HG02884 (cell line): ENCODE results near the gene PRF1.
"Not testable (repeated sequence)": the region's sequence is repeated elsewhere in the genome, so short reads cannot be mapped to it uniquely, and the experiment has no call there.

Experiments
- ATAC-seq: cut with Tn5 transposase; IDR thresholded peaks from one replicate; pipeline ENCODE4 v1.9.1; 2021; ENCODE audit warnings: mild to moderate bottlenecking, moderate library complexity; ENCODE audit not compliant: unreplicated experiment

The PRF1 gene

DNA sequence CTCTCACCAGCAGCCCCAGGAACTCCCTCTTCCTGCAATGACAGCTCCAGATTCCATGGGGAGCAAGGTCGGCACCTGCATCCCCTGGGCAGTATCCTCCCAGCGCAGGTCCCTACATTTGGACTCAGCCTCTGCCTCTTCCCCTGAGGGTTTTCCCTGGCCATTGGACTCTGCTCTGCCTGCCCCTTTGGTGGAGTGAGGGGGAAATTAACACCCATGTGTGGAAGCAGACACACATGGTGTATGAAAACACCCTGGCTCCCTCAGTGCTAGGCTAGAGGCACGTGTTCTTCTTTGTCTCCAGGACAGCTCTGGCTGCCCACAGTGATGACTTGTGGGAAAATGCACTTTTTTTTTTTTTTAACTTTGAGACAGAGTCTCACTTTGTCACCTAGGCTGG is 8.4 kb downstream of the PRF1 start:
- ATAC-seq, result no peak

DNA sequence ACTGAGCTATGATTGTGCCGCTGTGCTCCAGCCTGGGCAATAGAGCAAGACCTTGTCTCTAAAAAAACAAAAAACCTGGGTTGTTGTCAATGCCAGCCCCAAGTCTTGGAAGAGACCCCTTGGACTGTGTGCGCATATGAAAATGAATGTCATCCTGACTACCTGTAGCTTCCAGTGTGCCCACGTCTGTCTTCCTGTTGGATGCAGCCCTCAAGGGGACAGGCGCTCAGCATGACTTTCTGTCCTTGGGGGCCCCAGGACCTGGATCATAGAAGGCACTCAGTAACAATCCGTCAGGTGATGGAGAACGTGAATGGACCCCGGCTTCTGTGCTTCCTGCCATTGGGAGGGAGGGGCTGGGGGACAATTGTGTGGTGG is 9.0 kb downstream of the PRF1 start:
- no peak for ATAC-seq

DNA sequence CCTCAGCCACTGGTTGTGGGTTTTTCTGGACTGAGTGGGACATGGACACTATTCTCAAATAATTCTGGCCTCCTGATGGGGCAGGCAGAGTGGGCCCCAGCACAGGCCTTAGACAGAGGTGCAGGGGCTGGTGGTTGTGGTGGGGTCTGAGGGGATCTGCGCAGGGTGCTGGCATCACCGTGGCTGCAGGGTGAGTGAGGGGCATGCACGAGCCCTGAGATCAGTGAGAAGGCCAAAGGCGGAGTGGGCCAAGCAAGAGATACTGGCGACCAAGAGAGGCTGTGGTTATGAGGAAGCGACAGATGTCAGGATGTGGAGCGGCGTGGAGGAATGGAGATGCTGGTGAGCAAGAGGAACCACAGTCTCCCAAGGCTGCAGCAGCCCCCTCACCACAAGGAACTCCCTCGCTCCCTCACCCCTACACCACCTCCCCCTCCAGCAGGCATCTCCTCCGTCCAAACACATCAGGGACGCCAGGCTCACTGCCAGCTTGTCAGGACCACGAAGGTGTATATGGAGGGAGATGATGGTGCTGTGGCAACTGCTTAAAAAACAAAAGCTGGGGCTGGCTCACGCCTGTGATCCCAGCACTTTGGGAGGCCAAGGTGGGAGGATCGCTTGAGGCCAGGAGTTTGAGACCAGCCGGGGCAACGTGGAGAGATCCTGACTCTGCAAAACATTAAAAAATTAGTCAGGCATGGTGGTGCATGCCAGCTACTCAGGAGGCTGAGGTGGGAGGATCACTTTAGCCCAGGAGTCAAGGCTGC is 9.6 kb downstream of the PRF1 start:
- no peak for ATAC-seq

DNA sequence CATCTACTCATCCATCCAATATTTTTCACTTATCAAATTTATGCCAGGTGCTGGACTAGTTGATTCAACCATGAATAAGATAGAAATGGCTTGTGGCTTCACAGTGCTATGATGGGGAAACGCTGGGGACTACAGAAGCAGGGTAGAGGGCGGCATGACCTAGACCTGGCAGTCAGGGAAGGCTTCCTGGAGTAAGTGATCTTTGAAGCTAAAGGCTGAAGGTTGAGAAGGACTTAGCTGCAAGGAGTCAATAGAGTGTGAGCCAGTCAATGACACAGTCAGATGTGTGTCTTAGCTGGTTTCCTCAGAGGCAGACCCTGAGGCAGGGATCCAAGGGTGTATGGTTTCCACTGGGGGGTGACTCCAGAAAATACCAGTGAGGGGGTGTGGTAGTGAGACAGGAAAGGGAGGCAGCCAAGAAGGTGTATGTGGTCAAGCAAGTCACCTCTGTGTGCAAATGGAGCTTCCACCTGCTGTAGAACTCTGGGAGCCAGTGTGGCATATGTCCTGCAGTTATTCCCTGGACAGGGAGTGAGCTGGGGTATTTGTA is 10.3 kb downstream of the PRF1 start:
- no peak for ATAC-seq

DNA sequence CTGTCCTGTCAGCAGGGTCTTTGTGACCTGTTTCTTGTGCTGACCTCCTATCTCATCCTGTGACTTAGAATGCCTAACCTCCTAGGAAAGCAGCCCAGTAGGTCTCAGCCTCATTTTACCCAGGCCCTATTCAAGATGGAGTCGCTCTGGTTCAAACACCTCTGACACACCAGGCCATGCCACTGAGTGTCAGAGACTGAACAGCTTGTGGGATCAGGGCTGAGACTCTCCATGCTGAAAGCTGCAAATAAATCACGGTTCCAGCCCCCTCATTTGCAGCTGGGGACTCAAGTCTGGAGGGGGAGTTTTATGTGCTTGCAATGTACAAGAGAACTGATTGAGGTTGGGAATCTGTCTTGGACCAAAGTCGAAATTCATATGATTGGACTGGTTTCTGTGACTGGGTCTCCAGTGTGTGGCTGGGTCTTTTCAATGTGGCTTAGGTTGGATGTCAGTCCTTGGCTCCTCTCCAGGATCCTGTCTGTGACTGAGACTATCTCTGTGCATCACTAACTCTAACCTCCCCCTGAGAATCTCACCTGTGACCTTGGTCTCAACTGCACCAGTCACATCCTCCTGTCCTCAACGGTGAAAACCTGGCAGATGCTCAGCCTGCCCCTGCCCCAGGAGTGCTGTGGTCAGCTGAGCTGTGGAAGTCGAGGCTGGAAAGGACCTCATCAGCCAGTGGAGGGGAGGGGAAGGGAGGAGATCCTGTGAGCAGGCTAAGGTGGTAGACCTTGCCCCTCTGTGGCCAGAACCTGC is 11.7 kb downstream of the PRF1 start:
- no peak for ATAC-seq

DNA sequence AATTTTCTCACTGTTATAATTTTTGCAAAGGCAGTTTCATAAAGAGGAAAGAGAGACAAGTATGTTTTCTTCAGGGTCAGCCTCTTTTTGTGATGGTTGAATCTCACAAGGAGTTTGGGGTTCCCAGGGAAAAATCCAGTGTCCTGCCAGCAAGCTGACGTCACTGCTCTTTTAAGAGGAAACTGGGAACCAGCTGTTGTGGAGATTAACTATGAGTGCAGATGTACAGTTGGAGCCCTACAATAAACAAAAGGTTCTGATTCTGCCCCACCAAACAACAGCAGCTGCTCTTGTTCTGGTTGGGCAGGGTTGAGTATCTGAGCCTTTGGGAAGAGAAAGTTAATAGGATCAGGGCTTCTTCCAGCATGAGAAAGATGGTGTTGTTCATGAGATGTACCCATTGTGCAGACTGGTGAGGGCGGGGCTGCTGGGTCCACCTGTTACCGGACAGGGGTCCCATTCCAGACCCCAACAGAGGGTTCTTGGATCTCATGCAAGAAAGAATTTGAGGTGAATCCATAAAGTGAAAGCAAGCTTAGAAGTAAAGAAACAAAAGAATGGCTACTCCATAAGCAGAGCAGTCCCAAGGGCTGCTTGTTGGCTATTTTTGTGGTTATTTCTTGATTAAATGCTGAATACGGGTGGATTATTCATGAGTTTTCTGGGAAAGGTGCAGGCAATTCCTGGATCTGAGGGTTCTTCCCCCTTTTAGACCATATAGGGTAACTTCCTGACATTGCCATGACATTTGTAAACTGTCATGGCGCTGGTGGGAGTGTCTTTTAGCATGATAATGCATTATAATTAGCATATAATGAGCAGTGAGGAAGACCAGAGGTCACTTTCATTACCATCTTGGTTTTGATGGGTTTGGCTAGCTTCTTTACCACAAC is 12.5 kb downstream of the PRF1 start:
- ATAC-seq, result no peak

DNA sequence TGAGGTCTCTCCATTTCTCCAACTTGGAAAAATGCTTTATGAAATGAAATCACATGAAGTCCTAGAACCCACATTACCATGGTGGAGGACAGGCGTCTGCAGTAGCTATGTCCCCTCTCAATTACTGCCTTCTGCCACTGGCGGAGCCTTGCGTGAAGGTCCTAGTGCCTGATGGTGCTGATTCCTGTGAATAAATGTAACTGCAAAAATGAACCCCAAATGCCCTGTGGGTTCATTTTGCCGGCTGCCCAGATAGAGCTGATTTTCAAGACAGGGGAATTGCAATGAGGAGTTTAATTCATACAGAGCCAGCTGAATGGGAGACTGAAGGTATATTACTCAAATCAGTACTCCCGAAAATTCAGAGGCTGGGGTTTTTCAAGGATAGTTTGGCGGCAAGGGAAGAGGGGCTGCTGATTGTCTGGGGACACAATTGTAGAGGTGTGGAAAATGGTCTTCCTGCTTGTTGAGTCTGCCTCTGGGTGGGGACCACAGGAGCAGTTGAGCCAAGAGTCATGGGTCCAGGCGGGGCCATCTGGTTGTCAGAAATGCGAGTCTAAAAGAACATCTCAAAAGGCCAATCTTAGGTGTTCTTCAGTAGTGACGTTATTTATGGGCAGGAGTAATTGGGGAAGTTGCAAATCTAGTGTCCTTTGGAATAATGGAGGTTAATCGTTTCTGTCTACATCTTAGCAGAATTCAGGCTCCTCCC is 13.5 kb downstream of the PRF1 start:
- no peak for ATAC-seq

DNA sequence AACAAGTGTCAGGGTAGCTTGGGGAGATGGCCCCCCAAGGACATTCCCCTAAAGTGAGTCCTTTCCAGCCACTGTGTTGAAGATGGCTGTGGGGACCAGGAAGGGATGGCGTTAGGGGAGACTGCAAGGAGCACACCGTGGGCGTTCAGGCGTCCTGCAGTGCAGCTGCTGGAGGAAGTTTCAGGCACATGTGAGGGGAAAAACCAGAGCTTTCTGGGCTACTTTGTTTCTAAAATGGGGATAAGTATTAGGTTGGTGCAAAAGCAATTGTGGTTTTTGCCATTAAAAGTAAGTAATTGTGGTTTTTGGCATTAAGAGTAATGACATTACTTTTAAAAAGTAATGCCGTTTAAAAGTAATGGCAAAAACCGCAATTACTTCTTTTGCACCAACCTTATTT is 14.3 kb downstream of the PRF1 start:
- ATAC-seq, result no peak

DNA sequence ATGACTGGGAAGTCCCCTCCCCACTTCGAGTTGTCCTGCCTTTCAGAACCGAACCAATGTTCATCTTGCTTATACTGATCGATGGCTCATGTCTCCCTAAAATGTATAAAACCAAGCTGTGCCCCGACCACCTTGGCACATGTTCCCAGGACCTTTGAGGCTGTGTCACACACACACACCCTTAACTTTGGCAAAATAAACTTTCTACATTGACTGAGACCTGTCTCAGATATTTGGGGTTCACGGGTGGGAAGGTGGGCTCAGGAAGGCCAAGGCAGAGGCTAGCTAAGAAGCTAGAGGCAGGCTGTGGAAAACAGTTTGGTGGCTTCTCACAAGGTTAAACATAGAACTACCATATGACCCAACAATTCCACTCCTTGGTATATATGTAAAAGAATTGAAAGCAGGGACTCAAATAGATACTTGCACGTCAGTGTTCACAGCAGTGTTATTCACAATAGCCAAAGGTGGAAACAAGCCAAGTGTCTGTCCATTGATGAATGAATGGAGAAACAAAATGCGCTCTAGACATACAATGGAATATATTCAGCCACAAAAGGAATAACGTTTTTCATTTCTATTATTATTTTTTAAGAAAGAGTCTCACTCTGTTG is 15.4 kb downstream of the PRF1 start:
- no peak for ATAC-seq

DNA sequence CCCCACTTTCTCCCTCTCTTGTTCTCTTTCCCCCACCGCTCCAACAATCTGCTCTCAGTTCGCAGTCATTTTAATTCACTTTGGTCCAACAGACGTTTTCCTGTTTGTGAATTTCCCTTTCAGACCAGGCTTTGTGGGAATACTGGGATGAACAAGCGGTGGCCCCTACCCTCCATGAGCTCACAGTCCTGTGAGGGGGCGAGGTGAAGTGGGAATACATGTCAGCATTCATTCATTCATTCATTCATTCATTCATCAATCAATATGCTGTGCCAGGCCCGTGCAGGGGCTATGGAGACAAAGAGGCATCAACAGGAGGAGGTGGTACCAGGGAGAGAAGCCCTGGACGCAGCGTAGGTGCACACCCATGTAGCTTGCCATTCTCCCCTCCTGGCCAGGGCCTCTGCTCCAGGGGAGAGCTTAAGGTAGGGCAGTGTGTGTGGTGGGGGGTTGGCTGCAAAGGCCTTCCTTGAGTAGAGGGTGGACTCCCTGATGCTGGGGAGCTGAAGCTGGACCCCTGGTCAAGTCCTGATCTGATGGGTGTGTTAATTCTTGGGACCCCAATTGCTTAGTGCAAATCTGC is 16.1 kb downstream of the PRF1 start:
- ATAC-seq, result no peak

DNA sequence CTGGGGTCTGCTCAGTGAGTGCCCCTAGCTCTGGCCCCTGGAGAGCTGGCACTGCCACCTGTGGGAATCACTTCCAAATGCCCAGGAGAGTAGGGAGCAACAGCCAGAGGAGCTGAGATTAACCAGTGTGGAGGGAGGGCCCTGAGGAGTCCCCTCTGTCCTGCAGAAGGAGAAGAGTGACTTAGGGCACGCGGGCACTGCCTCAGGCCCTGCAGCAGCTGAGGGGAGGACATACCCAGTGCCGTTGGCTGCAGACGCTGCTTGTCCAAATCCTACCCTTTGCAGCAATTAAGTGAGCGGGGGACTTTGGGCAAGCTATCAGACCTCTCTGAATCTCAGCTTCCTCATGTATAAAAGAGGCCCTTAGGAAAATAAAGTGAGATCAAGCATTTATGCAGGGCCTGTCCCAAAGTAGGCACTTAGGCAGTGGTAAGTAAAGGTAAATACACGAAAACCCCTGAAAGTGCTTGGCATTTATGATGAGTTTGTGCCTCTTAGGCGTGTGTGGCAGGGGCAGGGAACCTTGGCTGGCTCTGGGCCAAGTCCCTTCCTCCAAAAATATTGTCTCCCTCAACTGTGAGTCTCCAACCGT is 16.9 kb downstream of the PRF1 start:
- ATAC-seq, result no peak

DNA sequence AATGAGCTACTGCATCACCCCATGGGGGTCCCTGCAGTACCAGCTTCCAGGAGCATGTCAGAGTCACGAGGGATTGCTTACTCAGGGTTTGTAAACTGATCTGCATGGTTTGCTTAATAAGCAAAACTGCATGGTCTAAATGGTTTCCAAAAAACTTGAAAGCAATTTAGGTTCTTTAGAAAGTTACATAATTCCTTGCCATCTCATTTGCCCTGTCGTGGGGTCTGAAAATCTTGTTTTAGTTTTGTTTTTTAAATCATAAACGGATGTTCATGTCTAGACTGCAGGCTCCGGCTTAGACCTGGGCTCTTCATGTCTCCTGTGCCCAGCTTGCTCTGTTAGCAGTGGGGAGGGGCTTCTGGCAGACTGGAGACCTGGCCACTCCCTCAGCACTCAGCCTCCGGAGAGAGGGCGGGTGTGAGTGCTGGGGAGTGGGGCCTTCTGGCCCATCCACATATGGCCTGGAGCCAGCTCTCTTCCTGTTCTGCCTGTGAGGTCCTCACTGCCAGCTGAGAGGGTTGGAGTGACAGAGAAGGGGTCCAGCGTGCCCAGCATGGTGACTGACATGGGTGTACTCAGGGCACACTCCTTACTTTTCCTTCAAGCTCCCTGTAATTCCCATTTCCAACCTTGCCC is 17.5 kb downstream of the PRF1 start:
- no peak for ATAC-seq

DNA sequence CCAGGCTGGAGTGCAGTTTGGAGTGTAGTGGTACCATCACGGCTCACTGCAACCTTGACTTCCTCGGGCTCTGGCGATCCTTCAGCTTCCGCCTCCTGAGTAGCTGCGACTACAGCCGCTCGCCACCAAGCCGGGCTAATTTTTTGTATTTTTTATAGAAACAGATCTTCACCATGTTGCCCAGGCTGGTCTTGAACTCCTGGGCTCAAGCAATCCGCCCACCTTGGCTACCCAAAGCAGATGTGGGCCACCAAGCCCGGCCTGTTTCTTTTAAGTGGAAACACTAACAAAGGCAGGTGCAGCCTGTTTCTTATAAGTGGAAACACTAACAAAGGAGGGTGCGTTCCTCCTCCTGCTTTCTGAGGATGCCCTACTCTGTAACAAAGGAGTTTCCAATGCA is 18.2 kb downstream of the PRF1 start:
- no peak for ATAC-seq

DNA sequence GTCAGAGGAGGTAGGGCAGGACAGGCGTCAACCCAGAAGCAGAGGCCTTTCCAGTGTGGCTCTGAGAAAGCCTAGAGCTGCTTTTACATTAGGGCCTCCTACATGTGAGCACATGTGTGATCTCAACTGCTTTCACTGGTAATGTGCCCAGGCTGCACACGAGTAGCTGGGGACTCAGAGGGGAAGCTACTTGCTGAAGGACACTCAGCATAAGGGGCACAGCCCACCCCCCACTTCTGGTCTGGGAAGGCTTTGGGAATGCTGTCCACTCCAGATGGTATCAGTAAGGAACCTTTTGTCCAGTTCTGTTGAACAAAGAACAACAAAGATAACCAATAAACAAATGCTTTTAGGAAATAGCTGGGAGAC is 18.9 kb downstream of the PRF1 start:
- no peak for ATAC-seq

DNA sequence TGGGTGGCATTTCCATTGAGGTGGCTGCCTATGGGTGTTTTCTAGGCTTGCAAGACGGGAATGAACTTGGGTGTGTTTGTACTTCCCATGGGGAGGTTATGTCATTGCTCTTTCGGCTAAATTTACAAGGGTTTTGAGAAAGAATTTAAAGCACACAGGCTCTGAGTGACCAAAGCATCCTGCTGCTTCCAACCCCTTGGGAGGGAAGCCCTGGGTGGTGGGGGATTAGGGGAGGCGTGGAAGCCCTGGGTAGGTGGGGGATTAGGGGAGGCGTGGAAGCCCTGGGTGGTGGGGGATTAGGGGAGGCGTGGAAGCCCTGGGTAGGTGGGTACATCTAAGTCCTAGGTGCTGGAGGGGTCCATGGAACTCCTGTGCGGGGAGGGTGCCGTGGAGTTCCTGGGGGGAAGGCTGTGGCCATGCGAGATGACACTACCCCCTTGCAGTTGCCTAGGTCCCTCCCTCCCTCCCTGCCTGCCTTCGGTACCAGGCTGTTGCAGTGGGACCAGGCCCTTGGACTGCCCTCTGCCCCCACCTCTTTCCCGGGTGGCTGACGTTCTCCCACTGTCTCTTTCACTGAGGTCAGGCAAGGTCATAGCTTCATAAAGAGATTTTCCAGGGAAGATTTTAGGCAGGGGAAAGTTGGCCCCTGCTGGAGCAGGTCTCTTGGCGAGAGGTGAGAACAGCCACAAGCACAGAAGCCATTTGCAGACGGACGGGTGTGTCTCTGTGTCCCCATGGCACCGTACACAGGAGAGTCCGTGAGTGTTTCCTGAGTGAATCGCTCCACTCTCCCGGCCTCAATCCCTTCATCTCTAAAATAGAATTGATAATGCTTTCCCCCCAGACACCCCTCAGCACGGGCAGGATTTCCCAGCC is 19.5 kb downstream of the PRF1 start:
- no peak for ATAC-seq

DNA sequence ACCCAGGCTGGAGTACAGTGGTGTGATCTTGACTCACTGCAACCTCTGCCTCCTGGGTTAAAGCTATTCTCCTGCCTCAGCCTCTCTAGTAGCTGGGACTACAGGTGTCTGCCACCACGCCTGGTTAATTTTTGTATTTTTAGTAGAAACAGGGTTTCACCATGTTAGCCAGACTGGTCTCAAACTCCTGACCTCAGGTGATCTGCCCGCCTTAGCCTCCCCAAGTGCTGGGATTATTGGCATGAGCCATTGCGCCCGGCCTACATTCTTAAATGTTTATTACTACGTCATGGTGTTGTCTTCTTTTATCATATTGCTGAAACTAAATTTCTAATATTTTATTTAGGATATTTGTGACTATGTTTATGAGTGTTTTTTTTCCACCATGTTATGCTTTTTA is 21.4 kb downstream of the PRF1 start:
- not testable (repeated sequence) for ATAC-seq

DNA sequence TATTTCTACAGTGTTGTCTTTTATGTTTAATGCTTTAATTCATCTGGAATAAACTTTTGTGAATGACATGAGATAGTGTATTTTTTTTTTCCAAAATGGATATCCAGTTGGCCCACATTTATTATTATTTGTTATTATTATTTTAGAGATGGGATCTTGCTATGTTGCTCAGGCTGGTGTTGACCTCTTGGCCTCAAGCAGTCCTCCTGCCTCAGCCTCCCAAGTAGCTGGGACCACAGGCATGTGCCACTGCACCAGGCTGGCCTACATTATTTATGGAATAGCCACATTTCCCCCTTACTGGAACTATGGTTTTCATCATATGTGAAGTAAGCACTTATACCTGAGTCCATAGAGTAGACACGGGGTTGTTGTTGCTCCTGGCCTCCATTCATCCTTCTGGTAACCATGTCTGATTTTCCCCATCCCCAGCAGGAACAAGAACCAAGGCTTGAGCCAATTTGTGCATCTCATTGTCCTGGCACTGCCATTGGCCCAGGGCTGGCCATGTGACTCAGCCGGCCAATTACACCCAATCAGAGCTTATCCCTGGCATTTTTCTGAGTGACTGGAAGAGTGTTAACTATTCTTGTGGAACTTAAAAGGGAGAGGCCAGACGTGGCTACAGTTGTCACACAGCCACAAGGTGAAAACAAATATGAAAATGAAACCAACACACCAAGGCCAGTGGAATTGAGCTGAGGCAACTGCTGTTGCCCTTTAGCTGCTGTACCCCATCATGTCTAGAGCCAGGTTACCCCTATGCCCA is 23.1 kb downstream of the PRF1 start:
- no peak for ATAC-seq
